Suprapubic skin (tissue), 4 donors: Measurements from ENCODE around the gene ATP5F1E. TPM values are rescaled to one million over a fixed set of nuclear protein-coding genes. Genes with fewer than 3 reads are reported as not detected.
"Not testable (repeated sequence)": the region's sequence is repeated elsewhere in the genome, so short reads cannot be mapped to it uniquely, and the experiment has no call there.

Experiments
- DNase-seq, 2 donors: peaks; one replicate each; pipeline ENCODE4 v3.0.0-alpha.2; 2019; ENCODE audit warnings: low spot score in 2 of 2
- H3K27ac ChIP-seq: fragments of 200-600 bp; sonication (generic); one replicate; pipeline ENCODE4 v1.5.1; 2019
- H3K27me3 ChIP-seq: fragments of 200-600 bp; sonication (generic); one replicate; pipeline ENCODE4 v1.5.1; 2019
- H3K36me3 ChIP-seq: fragments of 200-600 bp; sonication (generic); one replicate; pipeline ENCODE4 v1.5.1; 2019
- H3K4me1 ChIP-seq: fragments of 200-600 bp; sonication (generic); one replicate; pipeline ENCODE4 v1.5.1; 2019
- H3K4me3 ChIP-seq: fragments of 200-600 bp; sonication (generic); one replicate; pipeline ENCODE4 v1.5.1; 2019; ENCODE audit warnings: mild to moderate bottlenecking
- H3K9me3 ChIP-seq: fragments of 200-600 bp; sonication (generic); one replicate; pipeline ENCODE4 v1.5.1; 2019
- CTCF ChIP-seq, 2 donors: fragments of 200-600 bp in 1 of 2; fragments of 450-650 bp in 1 of 2; sonication (generic) in 1 of 2; IDR thresholded peaks; one replicate each; pipeline ENCODE4 v1.5.1; 2016 to 2019; ENCODE audit warnings: antibody characterized with exemption in 2 of 2, mild to moderate bottlenecking in 1 of 2, moderate library complexity in 1 of 2
- EP300 ChIP-seq: sonication (generic); formaldehyde crosslinking; IDR thresholded peaks from one replicate; pipeline ENCODE4 v1.6.1; 2017; ENCODE audit warnings: antibody characterized with exemption
- POLR2A ChIP-seq, 2 donors: fragments of 450-650 bp; IDR thresholded peaks; one replicate each; pipeline ENCODE4 v1.6.1; 2017; ENCODE audit warnings: antibody characterized with exemption in 2 of 2, mild to moderate bottlenecking in 2 of 2, moderate library complexity in 2 of 2
- POLR2AphosphoS5 ChIP-seq, 3 donors: sonication (generic); formaldehyde crosslinking; IDR thresholded peaks; one replicate each; pipeline ENCODE4 v1.6.1; 2017; ENCODE audit warnings: antibody characterized with exemption in 3 of 3
- whole genome bisulfite sequencing: methylation state at CpG from one replicate; pipeline ENCODE4 v1.1.5; 2018; 5-methylcytosine and 5-hydroxymethylcytosine counted together
- total RNA-seq, 4 donors: library from RNA; depleted of rRNA; stranded (reverse); fragments of >200 nt; gene quantifications; one replicate each; pipeline ENCODE4 v1.1.0, GENCODE V29; 2016

Gene ATP5F1E
- total RNA-seq, 4 donors from 2014 or later: 16.1 to 26.8 (median 19.5) TPM

GRCh38 chr20:58987790-58988564 lies 44.2 kb downstream of the ATP5F1E start:
- no peaks in the 10 kb centered on the region for H3K27me3 ChIP-seq
- peaks cover 21% of the 10 kb centered on the region for H3K4me1 ChIP-seq
- no peak overlapping the region for H3K27ac ChIP-seq
- H3K4me3 ChIP-seq: no peak overlapping the region
- peak; percentile 5 to 48 for DNase-seq
- H3K9me3 ChIP-seq: no peaks in the 10 kb centered on the region
- TF ChIP-seq CTCF (IDR thresholded peaks at IDR 0.05): no peak
- no peak for TF ChIP-seq POLR2AphosphoS5 (IDR thresholded peaks at IDR 0.05)
- no peak for TF ChIP-seq EP300
- no peak for TF ChIP-seq POLR2A (IDR thresholded peaks at IDR 0.05)
- 79% methylated on average over 8 of the region's 9 CpGs for WGBS
- H3K36me3 ChIP-seq: peaks cover 68% of the 10 kb centered on the region

DNA sequence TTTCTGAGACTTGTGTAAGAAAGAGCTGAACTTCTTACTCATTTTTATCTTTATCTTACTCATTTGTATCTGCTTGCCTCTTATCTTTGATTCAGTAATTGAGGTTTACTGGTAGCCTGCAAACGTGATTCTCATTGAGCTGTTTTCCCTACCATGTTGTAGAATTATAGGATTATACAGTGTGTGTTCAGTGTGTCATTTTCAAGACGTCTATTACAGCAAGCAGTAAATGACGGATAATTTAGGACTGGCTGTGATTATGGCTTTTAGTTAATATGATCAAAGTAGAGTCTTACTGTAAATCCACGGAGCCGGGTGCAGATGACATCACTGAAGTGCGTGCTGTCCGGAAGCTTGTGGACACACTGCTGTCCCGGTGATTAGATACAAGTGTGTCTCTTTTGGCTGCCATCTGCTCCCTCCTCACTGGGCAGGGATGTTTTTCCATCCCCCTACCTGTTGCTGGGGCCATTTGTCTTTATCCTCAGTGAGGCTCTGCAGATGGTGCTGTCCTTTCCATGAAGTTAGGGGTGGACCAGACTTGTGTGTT lies 45.1 kb downstream of the ATP5F1E start:
- H3K36me3 ChIP-seq: peaks cover 58% of the 10 kb centered on the region
- TF ChIP-seq EP300: no peak
- no peak for TF ChIP-seq POLR2AphosphoS5 (IDR thresholded peaks at IDR 0.05)
- no peak for TF ChIP-seq CTCF (IDR thresholded peaks at IDR 0.05)
- no peak for TF ChIP-seq POLR2A (IDR thresholded peaks at IDR 0.05)
- H3K27ac ChIP-seq: no peak overlapping the region
- no peaks in the 10 kb centered on the region for H3K27me3 ChIP-seq
- H3K4me1 ChIP-seq: peaks cover 31% of the 10 kb centered on the region
- no peaks in the 10 kb centered on the region for H3K9me3 ChIP-seq
- DNase-seq: peak in 1 of 2 donors; percentile 32
- 90% methylated on average over 8 of the region's 8 CpGs for WGBS
- H3K4me3 ChIP-seq: no peak overlapping the region

- peaks cover 35% of the 10 kb centered on the region for H3K4me1 ChIP-seq
These were observed 45.7 kb downstream of the ATP5F1E start for GRCh38 chr20:58986286-58986967.

DNA sequence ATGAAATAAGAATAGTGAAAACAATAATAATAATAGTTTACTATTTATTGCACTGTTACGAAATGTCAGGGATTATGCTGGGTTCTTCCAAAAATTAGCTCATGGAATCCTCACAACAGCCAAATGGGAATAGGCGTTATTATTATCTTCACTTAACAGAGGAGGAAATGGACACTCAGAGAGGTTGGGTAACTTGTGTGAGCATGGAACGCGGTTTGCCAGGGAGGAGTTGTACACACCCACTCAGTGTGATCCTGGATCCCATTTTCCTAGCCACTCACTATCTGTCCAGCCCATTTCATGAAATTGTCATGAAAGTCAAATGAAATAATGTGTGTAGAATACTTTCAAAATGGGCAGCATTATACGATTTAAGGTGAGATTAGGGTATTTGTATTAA lies 46.5 kb downstream of the ATP5F1E start:
- DNase-seq: peak in 1 of 2 donors; percentile 49
- Histone ChIP-seq H3K27ac (no peak overlapping the region), H3K9me3 (no peaks in the 10 kb centered on the region), H3K4me1 (peaks cover 36% of the 10 kb centered on the region), H3K27me3 (no peaks in the 10 kb centered on the region), H3K36me3 (peaks cover 44% of the 10 kb centered on the region), H3K4me3 (no peak overlapping the region)
- TF ChIP-seq POLR2AphosphoS5 (IDR thresholded peaks at IDR 0.05) (no peak), POLR2A (IDR thresholded peaks at IDR 0.05) (no peak), CTCF (IDR thresholded peaks at IDR 0.05) (no peak), EP300 (no peak)
- 50% methylated on average over 5 of the region's 5 CpGs for WGBS

More at GRCh38 chr20:58986286-58986967, 45.7 kb downstream of the ATP5F1E start:
- no peak overlapping the region for H3K4me3 ChIP-seq
- TF ChIP-seq POLR2AphosphoS5 (IDR thresholded peaks at IDR 0.05) (no peak), POLR2A (IDR thresholded peaks at IDR 0.05) (no peak), CTCF (IDR thresholded peaks at IDR 0.05) (no peak)
- peak in 1 of 2 donors; percentile 29 for DNase-seq
- no peaks in the 10 kb centered on the region for H3K27me3 ChIP-seq
- 77% methylated on average over 9 of the region's 9 CpGs for WGBS
- peaks cover 52% of the 10 kb centered on the region for H3K36me3 ChIP-seq
- no peak overlapping the region for H3K27ac ChIP-seq
- no peaks in the 10 kb centered on the region for H3K9me3 ChIP-seq

DNA sequence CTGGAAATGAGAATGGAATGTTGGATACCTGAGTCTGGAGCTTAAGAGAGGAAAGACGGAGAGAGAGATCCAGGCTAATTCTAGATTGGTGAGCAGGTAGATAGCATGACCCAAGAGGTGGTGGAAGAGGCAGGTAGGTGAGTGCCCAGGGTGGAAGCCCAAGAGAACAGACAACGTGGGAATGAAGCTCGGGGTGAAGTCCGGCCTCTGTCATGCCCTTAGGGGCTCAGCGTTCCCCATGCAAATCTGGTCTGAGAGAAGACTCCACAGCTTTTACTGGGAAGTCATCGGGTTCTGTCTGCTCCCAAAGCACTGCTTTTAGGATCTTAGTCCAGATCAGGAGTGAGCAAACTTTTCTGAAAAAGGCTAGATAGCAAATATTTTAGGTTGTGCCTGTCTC lies 47.4 kb downstream of the ATP5F1E start:
- TF ChIP-seq POLR2AphosphoS5 (IDR thresholded peaks at IDR 0.05) (no peak), EP300 (no peak), POLR2A (IDR thresholded peaks at IDR 0.05) (no peak), CTCF (IDR thresholded peaks at IDR 0.05) (no peak)
- WGBS: 77% methylated on average over 6 of the region's 6 CpGs
- Histone ChIP-seq H3K4me1 (peaks cover 39% of the 10 kb centered on the region), H3K36me3 (peaks cover 35% of the 10 kb centered on the region), H3K9me3 (no peaks in the 10 kb centered on the region), H3K4me3 (no peak overlapping the region), H3K27me3 (no peaks in the 10 kb centered on the region), H3K27ac (no peak overlapping the region)
- DNase-seq: peak in 1 of 2 donors; percentile 28

- H3K36me3 ChIP-seq: peaks cover 19% of the 10 kb centered on the region
- not testable (repeated sequence) for H3K4me3 ChIP-seq, H3K27ac ChIP-seq, H3K9me3 ChIP-seq, H3K27me3 ChIP-seq
- WGBS: 95% methylated on average over 12 of the region's 12 CpGs
- peaks cover 39% of the 10 kb centered on the region for H3K4me1 ChIP-seq
- peak in 1 of 2 donors; percentile 8 for DNase-seq
These were observed 49.0 kb downstream of the ATP5F1E start for GRCh38 chr20:58983115-58983468.
